ENCODE data around the gene KLHL29. TPM values are rescaled to one million over a fixed set of nuclear protein-coding genes. Genes with fewer than 3 reads are reported as not detected.
A peak's percentile ranks its signal among the peaks of the same experiment; 100 is the strongest.

KLHL29 gene
- total RNA-seq, 1 donor from 2014 or later, result 2.3 TPM

DNA sequence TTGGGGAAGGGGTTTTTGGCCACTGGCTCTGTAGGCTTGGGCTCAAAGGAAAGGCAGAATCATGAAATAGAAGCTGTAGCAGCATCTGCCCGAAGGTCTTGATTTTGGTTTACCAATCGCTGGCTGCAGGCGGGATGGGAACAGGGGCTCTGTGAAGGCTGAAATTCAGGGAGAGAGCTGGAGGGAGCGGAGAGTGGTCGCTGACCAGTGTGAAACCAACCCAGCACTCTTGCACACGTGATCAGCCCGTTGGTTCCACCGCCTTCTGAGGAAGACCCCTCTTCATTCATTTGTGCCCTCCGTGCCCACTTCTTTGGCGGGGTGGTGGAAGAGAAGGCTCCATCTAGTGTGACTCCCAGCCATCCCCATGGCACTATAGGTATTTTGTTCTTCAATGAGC lies 82.6 kb downstream of the KLHL29 start:
- no peak for ATAC-seq
- no peak for DNase-seq (ENCODE audit: low spot score)

DNA sequence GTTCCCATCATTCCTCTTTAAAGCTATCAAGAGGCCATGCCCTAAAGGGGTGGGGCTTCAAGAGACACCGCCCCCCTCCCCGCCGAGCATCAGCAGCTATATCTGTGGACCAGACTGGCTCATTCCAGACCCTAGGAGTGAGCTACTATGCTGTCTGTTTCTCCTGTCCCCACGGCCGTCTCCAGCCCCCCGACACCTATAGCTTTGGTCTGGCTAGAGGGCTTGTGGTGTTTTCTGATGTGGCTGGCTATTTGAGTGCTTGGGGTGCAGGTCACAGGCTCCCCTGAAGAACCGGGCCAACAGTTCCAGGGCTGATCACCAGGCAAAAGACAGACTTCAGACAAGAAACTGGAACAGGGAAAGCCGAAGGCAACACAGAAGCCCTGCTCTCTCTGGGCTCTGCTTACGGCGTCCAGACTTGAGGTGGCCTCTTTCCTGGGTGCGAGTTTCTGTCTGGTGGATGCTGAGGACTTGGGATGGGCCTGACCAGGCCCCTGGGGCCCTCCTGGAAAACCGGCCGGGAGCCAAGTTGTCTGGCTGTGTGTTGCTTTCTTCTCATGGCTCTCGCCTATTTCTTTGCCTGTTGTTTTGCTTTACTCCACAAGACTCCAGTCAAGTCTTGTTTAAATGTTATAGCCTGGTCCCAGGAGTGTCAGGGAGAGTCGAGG lies 83.6 kb downstream of the KLHL29 start:
- DNase-seq (ENCODE audit: low spot score), result no peak
- no peak for ATAC-seq

DNA sequence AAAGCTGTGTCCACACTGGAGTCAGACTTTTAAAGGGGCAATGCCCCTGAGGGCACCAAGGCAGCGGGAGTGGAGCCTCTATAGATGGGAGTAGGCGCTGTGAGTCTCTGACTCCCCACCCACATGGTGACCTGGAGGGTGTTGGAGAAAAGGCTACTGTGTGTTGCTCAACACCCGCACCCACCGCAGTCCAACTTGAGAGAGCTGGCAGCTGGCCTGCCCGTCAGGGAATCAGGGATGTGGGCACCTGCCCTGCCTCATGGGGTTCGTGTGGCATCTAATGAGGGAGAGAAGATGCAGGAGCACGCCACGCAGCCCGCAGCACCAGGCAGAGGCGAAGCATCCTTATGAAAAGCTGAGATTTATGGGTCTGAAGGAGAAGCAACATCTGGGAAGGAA lies 84.2 kb downstream of the KLHL29 start:
- no peak for DNase-seq (ENCODE audit: low spot score)

DNA sequence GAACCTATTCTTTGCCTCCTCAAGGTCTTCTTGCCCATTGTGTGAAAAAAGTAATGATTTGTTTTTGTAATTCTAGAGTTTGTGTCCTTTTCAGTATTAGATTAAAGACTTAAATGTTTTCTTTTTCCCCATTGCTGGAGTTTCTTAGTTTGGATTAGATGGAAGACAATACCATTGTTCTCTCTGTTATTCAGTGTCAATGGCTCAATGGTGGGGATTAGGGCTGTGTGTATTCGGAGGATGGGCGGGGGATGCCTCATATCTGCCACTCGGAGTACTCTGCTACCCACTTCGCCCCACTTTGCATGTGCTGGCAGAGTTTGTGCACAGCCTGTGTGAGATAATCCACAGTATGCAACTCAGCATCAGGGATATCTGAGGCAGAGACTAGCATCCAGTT lies 90.1 kb downstream of the KLHL29 start:
- ATAC-seq (no peak), DNase-seq (ENCODE audit: low spot score) (no peak)

More for the DNA sequence above, 84.2 kb downstream of the KLHL29 start:
- no peak for ATAC-seq

DNA sequence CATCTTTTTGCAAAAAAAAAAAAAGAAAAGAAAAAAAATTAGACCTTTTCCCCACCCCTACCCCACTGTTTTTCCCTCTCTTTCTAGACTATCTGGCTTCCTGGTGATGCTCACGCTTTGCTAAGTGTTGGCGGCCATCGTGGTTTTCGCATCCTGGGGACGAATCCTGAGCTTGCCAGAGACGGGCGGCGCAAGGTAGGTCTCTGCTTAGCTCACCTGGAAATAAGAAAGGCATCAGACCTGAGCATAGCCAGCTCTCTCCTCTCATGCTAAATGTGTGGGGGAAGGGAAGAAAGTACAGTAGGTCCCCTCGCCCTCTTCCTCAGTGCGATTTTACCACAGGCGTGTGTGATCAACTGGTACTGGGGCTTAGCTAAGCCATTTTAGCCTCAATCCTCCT lies 90.5 kb downstream of the KLHL29 start:
- ATAC-seq (no peak), DNase-seq (ENCODE audit: low spot score) (no peak)

DNA sequence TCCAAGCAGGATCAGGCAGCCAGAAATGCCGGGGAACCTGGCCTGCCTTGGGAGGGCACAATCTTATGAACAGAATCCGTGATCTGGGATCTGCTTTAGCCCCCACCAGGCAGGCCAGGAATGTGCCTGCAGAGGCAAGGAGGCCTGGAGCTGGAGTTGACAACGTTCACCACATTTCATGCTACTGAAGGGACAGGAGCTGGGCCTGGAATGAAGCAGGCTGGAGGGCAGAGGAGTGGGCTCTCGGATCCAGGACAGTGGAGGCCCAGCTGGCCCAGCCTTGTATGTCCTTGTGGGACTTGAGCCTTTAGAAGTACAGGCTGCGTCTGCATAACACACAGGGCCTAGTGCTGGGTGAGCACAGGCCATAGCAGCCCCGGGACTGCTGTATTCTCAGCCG lies 91.8 kb downstream of the KLHL29 start:
- DNase-seq (ENCODE audit: low spot score) (no peak), ATAC-seq (no peak)

DNA sequence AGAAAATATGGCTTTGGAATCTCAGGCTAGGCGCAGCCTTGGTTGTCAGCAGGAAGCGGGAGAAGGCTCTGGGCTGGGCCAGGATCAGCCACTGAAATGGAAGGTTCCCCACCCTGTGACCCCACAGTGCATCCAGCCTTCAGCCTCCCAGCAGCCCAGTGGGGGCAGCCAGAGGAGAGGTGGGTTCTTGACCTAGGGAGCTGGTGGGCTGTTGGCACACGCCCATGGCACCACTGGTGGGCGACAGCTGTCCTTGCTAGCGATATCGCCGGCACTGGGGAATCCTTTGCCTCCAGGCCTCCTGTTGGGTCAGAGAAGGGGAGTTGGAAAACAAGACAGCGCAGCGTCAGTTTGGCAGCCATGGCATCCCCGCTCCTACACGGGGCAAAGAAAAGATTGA lies 92.4 kb downstream of the KLHL29 start:
- ATAC-seq (no peak), DNase-seq (ENCODE audit: low spot score) (no peak)

DNA sequence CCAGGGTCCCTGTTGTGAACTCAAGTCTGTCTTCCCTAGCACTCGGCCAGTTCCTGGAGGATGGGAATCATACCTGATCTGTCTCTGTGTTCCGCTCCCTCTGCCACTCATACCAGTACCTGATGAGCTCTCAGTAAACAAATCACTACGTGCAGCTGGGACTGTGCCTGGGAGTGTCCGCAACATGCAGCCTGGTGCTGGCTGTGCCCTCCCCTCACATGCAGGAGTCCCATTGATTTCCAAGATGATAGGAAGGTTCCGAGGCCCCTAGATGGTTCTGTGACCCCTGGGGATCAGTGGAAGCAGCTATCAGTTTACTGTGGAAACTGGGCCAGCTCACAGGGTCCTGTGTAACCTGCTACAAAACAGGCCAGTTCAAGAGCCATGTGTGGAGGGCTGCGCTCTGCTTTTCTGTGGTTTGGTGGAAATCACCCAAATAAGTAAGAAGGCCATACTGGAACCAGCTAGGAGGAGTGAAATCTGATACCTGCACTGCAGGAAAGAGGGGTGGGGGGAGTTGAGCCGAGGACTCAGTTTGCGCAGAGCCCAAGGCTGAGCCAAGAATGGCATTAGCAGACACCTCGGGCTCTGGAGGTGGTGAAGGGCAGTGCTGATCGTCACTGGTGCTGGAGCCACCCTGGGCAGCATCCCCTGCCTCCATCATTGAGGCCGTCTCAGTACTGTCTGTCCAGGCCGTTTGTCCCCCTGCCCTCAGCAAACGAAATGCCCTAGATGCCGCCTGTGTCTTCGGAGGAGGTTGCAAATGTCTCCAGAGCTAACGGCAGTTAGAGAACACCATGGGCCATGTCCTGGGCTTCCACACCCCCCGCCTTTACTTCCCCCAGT lies 93.3 kb downstream of the KLHL29 start:
- DNase-seq (ENCODE audit: low spot score) (no peak), ATAC-seq (no peak)

DNA sequence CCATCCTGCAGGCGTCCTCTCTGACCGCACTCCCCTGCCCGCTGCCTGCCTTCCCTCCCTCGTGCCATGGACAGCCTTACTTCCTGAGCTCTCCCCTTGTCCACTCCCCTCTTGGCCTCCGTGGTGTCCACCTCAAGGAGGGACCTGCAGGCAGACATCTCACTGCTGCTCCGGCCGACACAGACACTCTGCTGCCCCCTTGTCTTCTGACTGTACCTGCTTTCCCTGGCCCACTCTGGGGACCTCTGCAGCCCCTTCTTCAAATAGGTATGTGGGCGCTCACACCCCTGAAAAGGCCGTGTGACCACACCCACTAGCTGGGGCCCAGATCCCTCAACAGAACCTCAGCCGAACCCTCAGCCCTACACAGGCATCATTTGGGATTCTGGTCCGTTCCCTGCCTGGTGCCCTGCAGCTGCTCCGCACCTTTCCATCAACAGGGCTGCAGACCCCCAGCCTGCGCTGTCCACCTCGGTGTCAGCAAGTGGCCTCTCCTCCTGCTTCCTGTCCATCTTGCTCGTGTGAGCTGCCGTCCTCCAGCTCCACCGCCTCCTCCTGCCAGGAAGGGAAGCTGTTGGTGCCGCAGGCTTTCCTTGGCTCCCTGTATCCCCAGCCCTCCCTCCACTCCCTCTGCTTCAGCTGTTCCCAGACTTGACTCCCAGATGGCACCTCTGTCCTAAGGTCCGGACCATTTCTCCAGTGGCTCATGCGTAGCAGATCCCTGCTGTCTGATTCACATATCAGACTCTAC lies 94.1 kb downstream of the KLHL29 start:
- DNase-seq (ENCODE audit: low spot score) (no peak), ATAC-seq (no peak)

DNA sequence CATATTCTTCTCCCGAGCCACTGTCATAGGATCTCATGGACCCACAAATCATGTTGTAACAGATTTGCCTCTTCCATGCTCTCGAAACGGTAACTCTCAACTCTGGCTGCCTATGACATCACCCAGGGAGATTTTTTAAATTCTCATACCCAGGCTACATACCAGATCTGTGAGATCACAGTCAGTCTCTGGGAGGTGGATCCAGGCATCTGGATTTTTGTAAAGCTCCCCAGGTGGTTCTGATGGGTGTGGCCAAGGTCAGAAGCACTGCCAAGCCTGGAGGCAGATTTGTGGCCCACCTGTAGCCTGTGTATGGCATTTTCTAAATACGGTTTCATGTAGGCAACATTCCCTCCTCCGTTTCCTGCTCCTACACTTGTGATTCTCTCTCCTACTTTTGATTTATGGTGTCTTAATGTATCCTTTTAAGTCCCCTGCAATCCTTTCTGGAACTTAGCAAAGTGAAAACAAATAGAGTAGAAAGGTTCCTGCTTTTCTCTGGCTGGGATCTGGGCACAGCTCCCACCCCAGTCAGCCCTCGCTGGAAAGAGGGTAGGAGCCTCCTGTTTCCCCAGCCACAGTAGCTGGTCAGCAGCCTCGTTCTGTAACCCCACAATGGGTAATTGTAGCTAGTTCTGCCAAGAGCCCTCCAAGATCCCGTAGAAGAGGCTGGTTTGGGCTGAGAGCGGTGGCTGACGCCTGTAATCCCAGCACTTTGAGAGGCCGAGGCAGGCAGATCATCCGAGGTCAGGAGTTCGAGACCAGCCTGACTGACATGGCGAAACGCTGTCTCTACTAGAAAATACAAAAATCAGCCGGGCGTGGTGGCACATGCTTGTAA lies 96.2 kb downstream of the KLHL29 start:
- DNase-seq (ENCODE audit: low spot score) (no peak), ATAC-seq (peak; percentile 17)

DNA sequence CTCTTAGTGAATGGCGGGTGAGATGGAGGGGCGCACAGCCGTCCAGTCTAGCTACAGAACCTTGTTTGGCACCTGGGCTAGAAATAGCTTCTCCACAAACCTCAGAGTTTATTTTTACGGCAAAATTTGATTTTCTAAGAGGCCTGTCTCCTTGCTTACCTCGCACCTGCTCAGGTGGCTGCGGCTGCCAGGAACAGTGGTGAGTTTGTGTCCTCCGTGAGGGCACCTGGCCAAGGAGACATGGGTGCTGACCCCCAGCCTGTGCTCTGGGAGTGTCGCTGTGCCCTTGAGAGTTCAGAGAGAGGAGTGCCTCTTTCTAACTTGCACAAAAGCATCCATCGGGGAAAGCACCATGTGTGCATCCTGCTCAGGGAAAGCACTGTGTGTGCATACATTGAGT lies 97.2 kb downstream of the KLHL29 start:
- ATAC-seq, result no peak
- DNase-seq (ENCODE audit: low spot score), result no peak

DNA sequence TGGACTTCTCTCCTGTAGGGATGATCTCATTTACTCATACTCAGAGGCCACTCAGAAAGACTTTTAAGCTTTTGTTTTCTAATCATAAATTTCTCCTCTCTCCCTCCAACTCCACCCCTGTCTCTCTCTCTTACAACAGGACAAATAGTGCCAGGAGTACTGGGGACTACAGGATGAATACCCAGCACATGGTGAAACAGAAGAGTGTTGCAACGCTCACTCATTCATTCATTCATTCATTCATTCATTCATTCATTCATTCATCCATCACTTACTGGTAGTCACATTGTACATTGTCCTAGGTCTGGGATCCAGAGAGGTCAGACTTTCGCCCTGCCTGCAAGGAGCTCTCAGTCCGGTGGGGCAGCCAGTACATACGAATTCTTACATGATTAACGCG lies 97.6 kb downstream of the KLHL29 start:
- no peak for DNase-seq (ENCODE audit: low spot score)

DNA sequence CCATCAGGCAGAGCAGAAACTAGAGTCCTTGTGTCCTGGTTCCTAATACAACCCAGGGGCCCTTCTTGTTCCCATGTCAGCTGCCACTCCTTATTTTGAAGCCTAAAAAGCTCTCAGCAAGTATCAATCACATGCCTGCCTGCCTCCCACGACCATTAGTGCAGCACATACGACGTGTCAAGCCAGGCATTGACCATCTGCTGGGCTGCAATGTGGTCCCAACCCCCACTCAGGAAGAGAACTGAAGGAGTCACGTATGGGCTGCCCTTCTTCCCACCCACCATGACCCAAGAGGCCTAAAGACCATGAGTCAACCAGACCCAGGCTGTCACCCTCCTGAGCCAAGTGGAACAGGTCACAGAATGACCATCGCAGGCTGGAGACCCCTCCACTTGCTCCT lies 98.8 kb downstream of the KLHL29 start:
- ATAC-seq (no peak), DNase-seq (ENCODE audit: low spot score) (no peak)

More for the DNA sequence above, 97.6 kb downstream of the KLHL29 start:
- no peak for ATAC-seq

DNA sequence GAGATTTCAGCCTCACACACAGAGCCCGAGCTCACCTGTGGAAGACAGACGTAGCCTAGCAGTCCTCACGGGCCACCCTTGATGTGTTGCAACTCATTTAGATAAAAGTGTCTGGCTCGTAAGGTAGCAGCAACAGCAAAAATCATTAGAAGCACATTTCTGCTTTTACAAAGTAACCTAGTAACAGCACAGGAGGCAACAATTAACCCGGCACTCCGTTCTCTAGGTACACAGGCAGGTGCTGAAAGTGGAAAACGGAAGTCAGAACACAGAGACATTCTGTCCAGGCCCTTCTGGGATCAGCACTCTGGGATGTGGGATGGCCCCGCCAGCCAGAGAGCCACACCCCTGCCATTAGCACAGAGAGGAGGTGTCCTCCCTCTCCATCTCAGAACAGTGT lies 99.3 kb downstream of the KLHL29 start:
- DNase-seq (ENCODE audit: low spot score), result no peak

DNA sequence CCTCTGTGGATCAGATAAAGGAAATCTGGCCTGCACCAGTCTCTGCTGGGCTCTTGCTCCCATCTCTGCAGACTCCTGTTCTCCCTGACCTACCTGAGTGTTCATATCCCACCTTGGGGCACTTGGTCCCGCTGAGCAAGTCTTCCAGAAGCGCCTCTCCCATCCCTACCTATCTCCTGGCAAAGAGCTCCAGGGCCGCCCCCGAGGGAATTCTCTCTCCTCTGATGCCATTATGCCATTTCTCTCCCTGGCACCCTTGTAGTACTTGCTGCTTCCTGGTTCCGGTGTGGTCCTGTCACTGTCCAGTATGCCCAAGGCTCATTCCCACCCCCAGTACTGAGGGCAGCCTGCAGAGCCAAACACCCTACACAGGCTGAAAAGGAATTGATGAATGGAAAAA lies 99.8 kb downstream of the KLHL29 start:
- no peak for ATAC-seq
- no peak for DNase-seq (ENCODE audit: low spot score)

More for the DNA sequence above, 99.3 kb downstream of the KLHL29 start:
- no peak for ATAC-seq

DNA sequence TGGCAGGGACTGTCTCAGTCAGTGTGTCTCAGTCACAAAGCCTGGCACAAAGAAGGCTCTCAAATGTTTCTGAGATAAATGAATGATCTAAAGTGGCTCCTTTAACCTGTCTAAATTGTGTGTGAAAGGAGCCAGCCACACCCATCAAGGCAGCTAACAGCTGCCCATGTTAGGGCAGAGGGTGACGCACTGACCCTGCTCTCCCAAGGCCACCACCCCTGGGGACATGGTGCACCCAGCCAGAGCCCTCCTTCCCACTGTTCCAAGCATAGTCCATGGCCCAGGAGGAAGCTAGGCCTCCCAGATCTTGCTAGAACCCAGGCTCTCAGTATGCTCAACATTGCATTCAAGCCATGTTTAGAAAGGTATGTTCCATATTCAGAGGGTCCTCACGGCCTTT lies 100.3 kb downstream of the KLHL29 start:
- DNase-seq (ENCODE audit: low spot score), result no peak
- ATAC-seq, result no peak

DNA sequence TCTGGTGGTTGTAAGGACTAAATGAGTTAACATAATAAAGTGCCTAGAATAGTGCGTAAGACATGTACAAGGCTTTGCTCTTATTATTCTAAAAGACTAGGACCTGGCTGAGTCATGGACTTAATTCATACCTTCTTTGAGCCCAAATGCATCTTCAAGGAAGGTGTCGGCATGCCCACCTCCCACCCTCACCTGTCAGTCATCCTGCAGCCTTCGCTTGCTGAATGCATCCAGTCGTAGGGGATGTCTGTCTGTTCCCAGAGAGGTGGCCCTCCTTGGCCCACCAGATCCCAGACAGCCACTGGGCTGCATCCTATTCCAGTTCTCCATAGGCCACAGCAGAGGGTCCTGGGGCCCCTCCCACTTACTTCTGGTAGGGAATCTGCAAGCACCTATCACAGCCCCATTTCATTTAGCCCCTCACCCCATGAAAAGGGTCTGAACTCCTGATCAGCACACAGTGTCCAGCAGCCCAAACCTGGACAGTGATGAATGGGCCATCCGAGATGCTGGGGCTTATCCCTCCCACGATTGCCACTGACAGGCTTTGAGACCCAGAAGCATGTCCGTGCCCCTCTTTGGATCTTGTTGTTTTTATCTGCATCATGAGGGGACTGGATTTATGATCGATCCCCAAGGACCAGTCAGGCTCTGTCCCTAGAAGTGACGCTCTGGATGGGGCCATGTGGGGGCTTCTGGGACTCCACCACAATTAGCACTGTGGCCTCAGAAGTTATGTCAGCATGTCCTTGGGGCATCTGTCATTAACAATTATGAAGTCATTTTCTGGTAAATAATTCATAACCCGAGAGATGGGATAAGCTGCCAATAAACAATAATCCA lies 101.1 kb downstream of the KLHL29 start:
- ATAC-seq, result no peak
- no peak for DNase-seq (ENCODE audit: low spot score)

DNA sequence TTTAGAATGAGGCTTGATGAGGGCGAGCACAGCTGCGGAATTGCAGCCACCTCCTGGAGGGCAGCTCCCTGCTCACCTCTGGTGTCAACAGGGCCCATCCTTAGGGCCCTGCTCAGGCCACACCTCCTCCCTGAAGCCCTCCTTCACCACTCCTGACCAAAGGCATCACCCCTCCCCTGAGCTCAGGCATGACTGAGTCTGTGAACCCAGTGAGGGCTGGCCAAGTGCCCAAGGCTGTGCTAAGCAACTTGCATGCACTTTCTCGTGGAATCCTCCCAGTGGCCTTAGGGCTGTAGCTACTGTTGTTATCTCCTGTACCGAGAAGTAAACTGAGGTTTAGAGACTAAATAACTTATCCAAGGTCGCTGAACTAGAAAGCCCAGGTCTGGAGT lies 101.7 kb downstream of the KLHL29 start:
- ATAC-seq, result no peak
- DNase-seq (ENCODE audit: low spot score), result no peak

DNA sequence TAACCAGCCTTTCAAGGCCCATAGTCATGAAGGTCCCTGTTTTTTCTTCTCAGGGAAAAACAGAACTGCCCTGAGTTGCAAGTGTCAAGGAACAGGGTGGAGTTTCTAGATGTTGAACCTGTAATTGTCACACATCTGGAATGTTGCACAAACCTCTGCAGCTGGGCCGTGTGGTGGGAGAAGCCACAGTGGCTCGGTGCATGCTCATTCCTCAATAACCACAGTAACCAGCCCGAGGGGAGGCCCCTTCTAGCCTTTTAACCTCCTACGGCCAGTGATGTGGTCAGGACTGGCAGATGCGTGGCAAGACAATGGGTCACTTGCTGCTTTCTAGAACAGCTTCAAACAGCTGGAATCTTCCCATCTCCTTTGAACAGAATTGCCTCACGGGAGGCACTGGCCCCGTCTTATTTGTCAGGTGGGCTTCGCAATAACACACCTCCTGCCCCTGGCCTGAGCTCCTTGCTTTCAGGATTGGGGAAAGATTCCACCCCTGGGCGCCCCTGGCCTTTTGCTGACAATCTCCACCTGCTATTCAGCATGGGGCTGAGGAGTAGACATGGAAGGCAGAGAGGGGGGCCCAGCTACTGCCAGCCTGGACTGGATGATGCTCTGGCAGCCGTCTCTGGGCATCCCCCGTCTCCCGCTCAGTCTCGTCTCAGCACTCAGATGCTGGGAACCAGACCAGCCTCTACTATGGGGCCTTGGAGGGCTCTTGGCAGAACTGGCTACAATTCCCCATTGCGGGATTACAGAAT lies 102.9 kb downstream of the KLHL29 start:
- DNase-seq (ENCODE audit: low spot score), result no peak
- no peak for ATAC-seq
